Activated T-cell treated with anti-CD3 and anti-CD28 coated beads, Interleukin-2, amount 50 U/mL, for 4 hours (primary cell): Measurements from ENCODE around the gene PTGDS. TPM values are rescaled to one million over a fixed set of nuclear protein-coding genes. Genes with fewer than 3 reads are reported as not detected.

Experiments used
- ATAC-seq, 2 donors: fragments of 200-7000 bp; cut with Tn5 transposase; one replicate each; pipeline ENCODE4 v1.10.0; 2021
- DNase-seq: peaks from one replicate; pipeline ENCODE4 v3.0.0-alpha.2; 2020
- H3K27me3 Mint-ChIP-seq: one replicate; pipeline ENCODE4 v1.8.0; 2021; ENCODE audit warnings: low read depth, mixed read lengths
- H3K36me3 Mint-ChIP-seq: one replicate; pipeline ENCODE4 v1.8.0; 2022; ENCODE audit warnings: mixed read lengths; ENCODE audit not compliant: insufficient read depth
- H3K4me1 Mint-ChIP-seq: one replicate; pipeline ENCODE4 v1.8.0; 2021; ENCODE audit warnings: low read depth, mixed read lengths
- H3K4me3 Mint-ChIP-seq: one replicate; pipeline ENCODE4 v1.8.0; 2021; ENCODE audit warnings: mild to moderate bottlenecking, moderate library complexity, mixed read lengths
- H3K9me3 Mint-ChIP-seq: one replicate; pipeline ENCODE4 v1.8.0; 2021; ENCODE audit warnings: mixed read lengths
- total RNA-seq, 3 donors: library from RNA; stranded (reverse); gene quantifications; one replicate each; pipeline ENCODE4 v1.2.1, GENCODE V29; 2021

The PTGDS gene
- under 1 TPM in 2 of 3 donors, not detected in 1; 0.30 to 0.51 TPM for total RNA-seq

- Mint-ChIP-seq H3K27me3 (no peaks in the 10 kb centered on the region), H3K4me3 (peak within 1 kb of the TSS; percentile 26), H3K36me3 (no peaks in the 10 kb centered on the region), H3K4me1 (peaks cover 24% of the 10 kb centered on the region), H3K9me3 (no peaks in the 10 kb centered on the region)
- DNase-seq (no peak), ATAC-seq (no peak)
These were observed at the start of gene PTGDS for GRCh38 chr9:136977223-136977622. PTGDS (plus strand) TSS chr9:136977504; CDS start chr9:136977579, 75 bp downstream.

- DNase-seq (no peak), ATAC-seq (no peak)
- Mint-ChIP-seq H3K4me1 (peaks cover 14% of the 10 kb centered on the region), H3K27me3 (no peaks in the 10 kb centered on the region), H3K36me3 (peaks cover 21% of the 10 kb centered on the region), H3K9me3 (no peaks in the 10 kb centered on the region), H3K4me3 (no peak overlapping the region)
These were observed 48.7 kb upstream of the PTGDS start for GRCh38 chr9:136928591-136928990.

GRCh38 chr9:136930014-136930413 lies 47.3 kb upstream of the PTGDS start:
- H3K9me3 Mint-ChIP-seq, result no peaks in the 10 kb centered on the region
- ATAC-seq (no peak), DNase-seq (no peak)
- H3K4me3 Mint-ChIP-seq, result no peak overlapping the region
- peaks cover 21% of the 10 kb centered on the region for H3K36me3 Mint-ChIP-seq
- H3K4me1 Mint-ChIP-seq, result peaks cover 14% of the 10 kb centered on the region
- H3K27me3 Mint-ChIP-seq, result no peaks in the 10 kb centered on the region

- H3K36me3 Mint-ChIP-seq, result peaks cover 17% of the 10 kb centered on the region
- DNase-seq (no peak), ATAC-seq (no peak)
- no peak overlapping the region for H3K4me3 Mint-ChIP-seq
- H3K4me1 Mint-ChIP-seq, result peaks cover 14% of the 10 kb centered on the region
- H3K9me3 Mint-ChIP-seq, result no peaks in the 10 kb centered on the region
- no peaks in the 10 kb centered on the region for H3K27me3 Mint-ChIP-seq
These were observed 45.6 kb upstream of the PTGDS start for GRCh38 chr9:136931611-136932130.

GRCh38 chr9:136934277-136934676 lies 43.0 kb upstream of the PTGDS start:
- Mint-ChIP-seq H3K36me3 (peaks cover 15% of the 10 kb centered on the region), H3K4me3 (no peak overlapping the region), H3K9me3 (no peaks in the 10 kb centered on the region), H3K27me3 (no peaks in the 10 kb centered on the region), H3K4me1 (peaks cover 14% of the 10 kb centered on the region)
- no peak for DNase-seq
- ATAC-seq, result no peak

GRCh38 chr9:136935651-136936050 lies 41.7 kb upstream of the PTGDS start:
- ATAC-seq (no peak), DNase-seq (no peak)
- H3K27me3 Mint-ChIP-seq, result no peaks in the 10 kb centered on the region
- peaks cover 14% of the 10 kb centered on the region for H3K4me1 Mint-ChIP-seq
- peaks cover 16% of the 10 kb centered on the region for H3K36me3 Mint-ChIP-seq
- H3K4me3 Mint-ChIP-seq, result no peak overlapping the region
- no peaks in the 10 kb centered on the region for H3K9me3 Mint-ChIP-seq

GRCh38 chr9:136936645-136937170 lies 40.6 kb upstream of the PTGDS start:
- ATAC-seq (no peak), DNase-seq (no peak)
- peaks cover 12% of the 10 kb centered on the region for H3K4me1 Mint-ChIP-seq
- H3K9me3 Mint-ChIP-seq, result no peaks in the 10 kb centered on the region
- peaks cover 20% of the 10 kb centered on the region for H3K36me3 Mint-ChIP-seq
- H3K27me3 Mint-ChIP-seq, result no peaks in the 10 kb centered on the region
- no peak overlapping the region for H3K4me3 Mint-ChIP-seq

GRCh38 chr9:136937186-136938001 lies 39.9 kb upstream of the PTGDS start:
- ATAC-seq (no peak), DNase-seq (no peak)
- Mint-ChIP-seq H3K9me3 (no peaks in the 10 kb centered on the region), H3K4me1 (peaks cover 8% of the 10 kb centered on the region), H3K27me3 (no peaks in the 10 kb centered on the region), H3K36me3 (peaks cover 23% of the 10 kb centered on the region), H3K4me3 (no peak overlapping the region)

GRCh38 chr9:136939431-136939995 lies 37.8 kb upstream of the PTGDS start:
- ATAC-seq, result no peak
- Mint-ChIP-seq H3K36me3 (peaks cover 23% of the 10 kb centered on the region), H3K4me3 (no peak overlapping the region), H3K4me1 (peaks cover 2% of the 10 kb centered on the region), H3K27me3 (no peaks in the 10 kb centered on the region), H3K9me3 (no peaks in the 10 kb centered on the region)
- DNase-seq, result no peak

- DNase-seq, result no peak
- no peaks in the 10 kb centered on the region for H3K9me3 Mint-ChIP-seq
- H3K4me1 Mint-ChIP-seq, result peaks cover 5% of the 10 kb centered on the region
- peaks cover 23% of the 10 kb centered on the region for H3K36me3 Mint-ChIP-seq
- no peaks in the 10 kb centered on the region for H3K27me3 Mint-ChIP-seq
- H3K4me3 Mint-ChIP-seq, result no peak overlapping the region
- no peak for ATAC-seq
These were observed 37.2 kb upstream of the PTGDS start for GRCh38 chr9:136939996-136940525.

GRCh38 chr9:136940526-136941230 lies 36.6 kb upstream of the PTGDS start:
- no peak for DNase-seq
- ATAC-seq, result no peak
- Mint-ChIP-seq H3K4me1 (peaks cover 5% of the 10 kb centered on the region), H3K27me3 (no peaks in the 10 kb centered on the region), H3K4me3 (no peak overlapping the region), H3K9me3 (no peaks in the 10 kb centered on the region), H3K36me3 (peaks cover 23% of the 10 kb centered on the region)

- ATAC-seq, result no peak
- H3K4me1 Mint-ChIP-seq, result peaks cover 5% of the 10 kb centered on the region
These were observed 35.8 kb upstream of the PTGDS start for GRCh38 chr9:136941231-136942111.

GRCh38 chr9:136942112-136942880 lies 35.0 kb upstream of the PTGDS start:
- Mint-ChIP-seq H3K27me3 (no peaks in the 10 kb centered on the region), H3K9me3 (no peaks in the 10 kb centered on the region), H3K36me3 (peaks cover 22% of the 10 kb centered on the region), H3K4me3 (peak overlapping the region; percentile 77), H3K4me1 (peaks cover 5% of the 10 kb centered on the region)
- ATAC-seq, result no peak
- DNase-seq, result no peak

More at GRCh38 chr9:136941231-136942111, 35.8 kb upstream of the PTGDS start:
- H3K4me3 Mint-ChIP-seq, result no peak overlapping the region
- H3K9me3 Mint-ChIP-seq, result no peaks in the 10 kb centered on the region
- no peaks in the 10 kb centered on the region for H3K27me3 Mint-ChIP-seq
- DNase-seq, result no peak
- H3K36me3 Mint-ChIP-seq, result peaks cover 23% of the 10 kb centered on the region
